Muscle layer of duodenum (tissue), 2 donors: ENCODE results near the gene NRP2.

ENCODE experiments used
- H3K27ac ChIP-seq: one replicate; pipeline ENCODE4 v1.7.0; 2013; ENCODE audit warnings: mild to moderate bottlenecking, low read length
- H3K27me3 ChIP-seq: one replicate; pipeline ENCODE4 v1.7.0; 2013; ENCODE audit warnings: low read depth, mild to moderate bottlenecking, control low read depth, low read length
- H3K36me3 ChIP-seq, 2 donors: one replicate each; pipeline ENCODE4 v1.7.0; 2013; ENCODE audit warnings: low read length in 2 of 2, control low read depth in 1 of 2, mild to moderate bottlenecking in 1 of 2; ENCODE audit not compliant: insufficient read depth in 2 of 2, control insufficient read depth in 1 of 2
- H3K4me1 ChIP-seq, 2 donors: one replicate each; pipeline ENCODE4 v1.7.0; 2013; ENCODE audit warnings: low read length in 2 of 2, mild to moderate bottlenecking in 2 of 2, control low read depth in 1 of 2, moderate library complexity in 1 of 2; ENCODE audit not compliant: insufficient read depth in 2 of 2, control insufficient read depth in 1 of 2
- H3K4me3 ChIP-seq, 2 donors: one replicate each; pipeline ENCODE4 v1.7.0; 2013; ENCODE audit warnings: low read length in 2 of 2, low read depth in 1 of 2, mild to moderate bottlenecking in 1 of 2
- H3K9me3 ChIP-seq, 2 donors: one replicate each; pipeline ENCODE4 v1.7.0; 2013; ENCODE audit warnings: low read length in 2 of 2, control low read depth in 1 of 2, mild to moderate bottlenecking in 1 of 2; ENCODE audit not compliant: control insufficient read depth in 1 of 2
- donor health status: healthy.

NRP2 gene

DNA sequence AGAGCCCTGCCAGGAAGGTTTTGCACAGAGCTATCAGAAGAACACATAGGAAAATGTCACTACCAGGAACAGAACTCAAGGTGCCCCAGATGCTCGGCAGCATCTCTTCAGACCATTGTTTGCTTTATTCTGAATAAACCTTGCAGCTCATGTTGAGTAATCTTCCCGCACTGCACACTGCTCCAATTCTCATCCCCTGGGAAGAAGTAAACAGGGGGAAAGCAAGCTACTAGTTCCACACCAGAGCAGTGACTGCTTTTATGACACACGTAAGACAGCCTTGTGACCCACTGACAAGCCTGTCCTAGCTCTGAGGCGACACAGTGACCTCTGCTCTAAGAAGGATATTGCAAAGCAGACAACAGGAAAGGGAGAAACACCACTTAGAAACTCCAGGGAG is 44.2 kb downstream of the NRP2 start:
- H3K36me3 ChIP-seq: peaks cover 44 to 49% of the 10 kb centered on the region in 2 donors
- no peaks in the 10 kb centered on the region for H3K27me3 ChIP-seq
- H3K4me3 ChIP-seq: no peak overlapping the region
- H3K27ac ChIP-seq: peak overlapping the region; percentile 71
- peaks cover 6 to 79% of the 10 kb centered on the region in 2 donors for H3K4me1 ChIP-seq
- no peaks in the 10 kb centered on the region for H3K9me3 ChIP-seq

DNA sequence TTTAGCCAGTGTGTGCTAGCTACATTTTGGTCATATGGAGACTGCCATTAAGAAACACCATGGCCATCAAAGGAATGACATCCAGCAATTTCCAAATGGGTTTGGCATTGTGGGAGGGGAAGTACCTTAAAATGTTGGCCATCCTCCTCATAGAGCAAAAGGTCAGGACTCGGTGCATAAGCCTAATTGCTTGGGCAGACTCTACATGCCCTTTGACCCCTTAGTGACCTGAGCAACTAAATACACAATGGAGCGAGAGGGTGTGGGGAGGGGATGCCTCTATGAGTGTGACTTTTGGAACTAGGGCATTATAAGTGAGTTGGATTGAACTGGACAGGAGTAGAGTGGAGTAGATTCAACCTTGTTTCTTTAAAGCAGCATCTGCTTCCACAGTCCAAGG is 44.9 kb downstream of the NRP2 start:
- H3K4me3 ChIP-seq: no peak overlapping the region
- H3K36me3 ChIP-seq: peaks cover 44 to 47% of the 10 kb centered on the region in 2 donors
- H3K4me1 ChIP-seq: peaks cover 11 to 77% of the 10 kb centered on the region in 2 donors
- H3K27ac ChIP-seq: peak overlapping the region; percentile 71
- H3K27me3 ChIP-seq: no peaks in the 10 kb centered on the region
- H3K9me3 ChIP-seq: no peaks in the 10 kb centered on the region

DNA sequence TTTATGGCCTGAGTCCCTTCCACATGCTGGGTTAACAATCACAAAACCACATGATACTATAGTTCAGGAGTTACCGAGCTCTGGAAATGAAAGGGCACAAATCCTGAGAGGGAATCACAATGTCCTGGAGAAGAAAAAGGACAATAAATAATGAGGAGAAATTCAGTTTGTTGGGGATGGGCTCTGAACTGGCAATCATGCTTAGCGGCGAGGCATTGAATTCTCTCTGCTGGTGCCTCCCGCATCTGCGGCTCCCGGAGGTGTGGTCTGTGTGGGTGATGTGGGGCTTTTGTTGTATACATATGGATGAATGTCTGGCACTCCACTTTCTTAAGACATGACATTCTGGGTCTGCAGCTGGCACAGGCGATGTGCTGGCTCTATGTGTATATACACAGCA is 46.1 kb downstream of the NRP2 start:
- Histone ChIP-seq H3K4me3 (no peak overlapping the region), H3K4me1 (peaks cover 11 to 81% of the 10 kb centered on the region in 2 donors), H3K27me3 (no peaks in the 10 kb centered on the region), H3K9me3 (no peaks in the 10 kb centered on the region), H3K27ac (peak overlapping the region; percentile 71), H3K36me3 (peaks cover 41 to 48% of the 10 kb centered on the region in 2 donors)

DNA sequence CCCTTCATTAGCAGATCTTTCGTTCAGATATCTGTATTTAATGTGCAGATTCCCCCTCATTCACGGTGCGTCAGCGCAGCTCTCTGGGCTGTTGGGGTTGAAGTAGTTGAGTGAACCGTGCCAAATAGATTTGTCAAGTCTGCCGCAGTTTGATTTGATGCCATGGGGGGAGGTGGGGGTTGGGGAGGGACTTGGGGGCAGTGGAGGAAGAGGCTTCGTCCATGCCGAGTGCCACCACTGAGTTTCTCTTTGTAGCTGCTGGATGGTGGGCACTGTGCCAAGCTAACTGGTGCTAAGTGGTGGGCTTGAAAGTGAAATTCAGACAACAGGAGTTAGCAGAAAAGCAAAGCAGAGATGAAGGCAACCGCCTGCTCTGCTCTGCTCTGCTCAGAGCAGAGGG is 47.9 kb downstream of the NRP2 start:
- Histone ChIP-seq H3K36me3 (peaks cover 33 to 37% of the 10 kb centered on the region in 2 donors), H3K4me1 (peaks cover 11 to 87% of the 10 kb centered on the region in 2 donors), H3K27me3 (no peaks in the 10 kb centered on the region), H3K4me3 (no peak overlapping the region), H3K27ac (peak overlapping the region; percentile 28), H3K9me3 (no peaks in the 10 kb centered on the region)

DNA sequence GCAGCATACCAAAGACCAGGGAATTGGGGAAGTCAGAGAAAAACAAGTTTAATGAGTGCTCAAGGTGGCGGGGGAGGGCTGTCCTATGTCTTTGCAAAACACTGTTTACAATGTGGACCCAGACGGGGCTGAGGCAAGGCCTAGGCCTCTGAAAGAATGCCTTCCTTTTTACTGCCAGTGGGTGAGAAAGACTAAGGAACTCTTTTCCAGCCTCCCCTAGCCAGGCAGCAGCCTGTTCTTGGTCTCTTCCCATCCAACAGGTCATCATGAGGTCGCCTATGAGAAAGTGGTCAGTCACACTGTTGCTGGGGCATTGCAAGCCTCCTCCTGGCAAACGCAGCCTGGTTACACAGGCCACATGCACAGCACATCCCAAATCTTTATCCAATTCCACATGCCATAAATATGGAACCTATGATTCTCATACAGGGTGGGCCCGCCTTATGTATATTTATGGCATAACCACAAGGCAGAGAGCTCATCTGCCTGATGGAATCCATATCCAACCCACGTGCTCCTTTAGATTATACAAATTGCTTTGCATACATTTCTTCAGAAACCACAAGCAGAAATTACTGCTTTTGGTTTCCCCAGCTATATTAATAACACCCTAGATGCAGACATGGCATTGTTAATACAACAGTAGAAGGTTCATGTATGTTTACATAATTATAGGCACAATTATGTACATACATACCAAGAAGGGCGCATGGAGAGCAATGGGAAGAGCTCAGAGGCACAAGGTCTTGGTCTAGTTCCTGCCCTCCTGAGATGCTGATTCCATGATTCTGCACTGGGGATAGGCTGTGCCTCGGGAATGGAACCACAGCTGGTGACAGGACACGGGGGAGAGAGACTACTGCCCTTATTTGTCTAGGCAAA is 48.6 kb downstream of the NRP2 start:
- H3K4me1 ChIP-seq: peaks cover 11 to 80% of the 10 kb centered on the region in 2 donors
- no peaks in the 10 kb centered on the region for H3K27me3 ChIP-seq
- H3K4me3 ChIP-seq: no peak overlapping the region
- peak overlapping the region; percentile 46 for H3K27ac ChIP-seq
- H3K36me3 ChIP-seq: peaks cover 25 to 31% of the 10 kb centered on the region in 2 donors
- no peaks in the 10 kb centered on the region for H3K9me3 ChIP-seq

DNA sequence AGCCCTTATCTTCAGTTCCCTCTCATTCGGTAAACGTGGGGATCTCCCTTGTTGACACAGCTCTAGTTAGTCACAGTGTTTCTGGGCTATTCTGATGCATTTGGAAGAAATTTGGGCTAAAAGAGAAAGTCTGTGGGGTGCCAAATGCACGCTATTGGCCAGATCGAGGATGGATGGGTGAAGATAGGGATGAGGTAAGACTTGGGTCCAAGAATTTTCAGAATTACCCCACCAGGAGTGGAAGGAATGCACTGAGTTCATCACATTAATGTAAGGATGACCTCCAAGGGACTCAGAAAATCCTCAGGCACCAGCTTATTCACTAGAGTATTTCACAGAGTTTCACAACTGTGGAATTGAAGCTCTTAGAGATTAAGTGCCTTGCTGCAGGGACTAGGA is 49.3 kb downstream of the NRP2 start:
- Histone ChIP-seq H3K9me3 (no peaks in the 10 kb centered on the region), H3K4me1 (peaks cover 11 to 77% of the 10 kb centered on the region in 2 donors), H3K36me3 (peaks cover 23 to 28% of the 10 kb centered on the region in 2 donors), H3K27me3 (no peaks in the 10 kb centered on the region), H3K27ac (peak overlapping the region; percentile 46), H3K4me3 (no peak overlapping the region)

DNA sequence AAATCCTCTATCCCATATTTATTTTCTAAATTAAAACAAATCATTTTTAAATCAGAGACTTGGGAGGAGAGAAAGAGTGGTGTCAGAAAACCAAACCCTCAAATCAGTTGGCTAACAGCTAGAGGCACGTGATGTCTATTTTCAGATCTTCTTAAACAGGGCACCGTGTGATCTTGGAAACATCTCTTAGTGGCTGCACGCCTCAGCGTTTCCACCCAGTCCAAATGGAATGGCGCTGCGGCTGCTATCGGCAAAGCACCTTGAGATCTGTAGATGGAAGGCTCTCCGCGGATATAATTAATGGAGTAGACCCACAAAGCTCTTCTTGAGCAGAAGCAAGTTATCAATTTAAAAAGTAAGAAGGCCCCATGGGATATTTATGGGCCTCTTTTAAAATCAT is 50.0 kb downstream of the NRP2 start:
- Histone ChIP-seq H3K4me3 (no peak overlapping the region), H3K36me3 (peaks cover 18 to 29% of the 10 kb centered on the region in 2 donors), H3K27ac (peak overlapping the region; percentile 27), H3K27me3 (no peaks in the 10 kb centered on the region), H3K9me3 (no peaks in the 10 kb centered on the region), H3K4me1 (peaks cover 8 to 78% of the 10 kb centered on the region in 2 donors)

DNA sequence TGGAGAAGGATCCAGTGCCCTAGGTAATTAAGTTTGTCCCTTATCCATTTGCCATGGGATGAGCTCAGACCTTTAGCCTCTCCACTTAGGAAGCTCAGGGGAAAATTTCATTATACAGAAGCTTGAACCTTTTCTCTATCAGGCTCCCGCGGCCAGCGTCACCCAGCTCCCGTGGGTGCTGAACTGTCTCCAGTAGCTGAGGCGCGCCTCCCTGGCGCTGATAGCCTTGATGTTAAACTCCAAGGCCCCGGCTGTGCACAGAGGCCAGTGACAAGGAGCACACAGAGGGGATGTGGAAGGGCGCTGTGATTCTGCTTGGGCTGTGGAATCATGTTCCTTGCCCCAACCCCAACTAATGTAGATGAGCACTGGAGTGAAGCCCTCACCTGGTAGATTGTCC is 50.8 kb downstream of the NRP2 start:
- peaks cover 7 to 76% of the 10 kb centered on the region in 2 donors for H3K4me1 ChIP-seq
- no peaks in the 10 kb centered on the region for H3K27me3 ChIP-seq
- H3K27ac ChIP-seq: peak overlapping the region; percentile 55
- H3K9me3 ChIP-seq: no peaks in the 10 kb centered on the region
- H3K4me3 ChIP-seq: peak overlapping the region in 1 of 2 donors; percentile 23
- H3K36me3 ChIP-seq: peaks cover 10 to 32% of the 10 kb centered on the region in 2 donors

DNA sequence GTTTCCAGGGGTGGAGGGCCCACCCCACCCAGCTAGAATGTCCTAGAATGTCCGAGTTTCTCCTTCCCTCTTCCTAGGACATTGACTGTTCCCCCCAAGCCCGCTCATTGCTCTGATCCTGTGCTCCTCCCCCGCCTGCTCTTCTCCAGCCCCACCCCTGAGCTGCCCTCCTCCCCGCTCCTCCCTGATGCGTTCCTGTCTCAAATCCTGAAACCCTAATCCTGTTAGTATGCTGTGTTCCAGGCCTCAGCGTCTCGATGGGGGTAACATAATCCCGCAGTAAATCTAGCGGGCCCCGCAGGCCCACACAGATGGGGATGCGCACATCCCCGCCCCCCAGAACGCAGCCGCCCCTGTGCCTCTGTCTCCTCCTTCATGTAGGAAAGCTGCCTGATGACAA is 51.3 kb downstream of the NRP2 start:
- Histone ChIP-seq H3K4me3 (peak overlapping the region in 1 of 2 donors; percentile 23), H3K4me1 (peaks cover 7 to 70% of the 10 kb centered on the region in 2 donors), H3K27me3 (no peaks in the 10 kb centered on the region), H3K27ac (peak overlapping the region; percentile 55), H3K36me3 (peaks cover 11 to 32% of the 10 kb centered on the region in 2 donors), H3K9me3 (no peaks in the 10 kb centered on the region)

DNA sequence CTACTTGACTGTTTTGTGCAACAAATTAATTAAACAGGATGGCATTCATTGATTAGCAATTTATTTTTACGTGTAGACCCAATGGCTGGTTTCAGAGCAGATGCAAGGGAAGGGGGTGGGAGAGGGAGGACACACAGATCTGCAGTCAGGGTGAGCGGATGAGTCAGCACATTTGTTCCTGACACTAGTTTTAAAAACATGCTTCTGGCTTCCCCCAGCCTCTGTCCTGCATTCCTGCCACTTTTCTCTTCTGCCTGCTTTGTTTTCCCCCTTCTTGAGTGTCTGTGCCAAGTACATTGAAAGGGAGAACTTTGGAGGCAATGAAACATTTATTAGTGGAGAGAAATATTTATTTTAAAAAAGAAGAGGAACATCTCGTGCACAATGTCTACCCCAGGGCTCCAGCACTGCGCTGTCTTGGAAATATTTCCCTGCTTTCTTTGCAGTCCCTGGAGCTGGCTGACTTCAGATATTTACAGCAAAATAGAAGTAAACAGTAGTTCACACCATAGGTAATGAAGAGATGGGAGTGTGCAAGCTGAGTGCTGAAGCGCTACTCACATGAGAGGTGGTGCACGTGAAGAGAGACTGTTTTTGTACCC is 52.2 kb downstream of the NRP2 start:
- H3K27me3 ChIP-seq: no peaks in the 10 kb centered on the region
- H3K4me3 ChIP-seq: no peak overlapping the region
- peak overlapping the region; percentile 14 for H3K27ac ChIP-seq
- H3K36me3 ChIP-seq: peaks cover 11 to 40% of the 10 kb centered on the region in 2 donors
- no peaks in the 10 kb centered on the region for H3K9me3 ChIP-seq
- H3K4me1 ChIP-seq: peaks cover 7 to 61% of the 10 kb centered on the region in 2 donors

DNA sequence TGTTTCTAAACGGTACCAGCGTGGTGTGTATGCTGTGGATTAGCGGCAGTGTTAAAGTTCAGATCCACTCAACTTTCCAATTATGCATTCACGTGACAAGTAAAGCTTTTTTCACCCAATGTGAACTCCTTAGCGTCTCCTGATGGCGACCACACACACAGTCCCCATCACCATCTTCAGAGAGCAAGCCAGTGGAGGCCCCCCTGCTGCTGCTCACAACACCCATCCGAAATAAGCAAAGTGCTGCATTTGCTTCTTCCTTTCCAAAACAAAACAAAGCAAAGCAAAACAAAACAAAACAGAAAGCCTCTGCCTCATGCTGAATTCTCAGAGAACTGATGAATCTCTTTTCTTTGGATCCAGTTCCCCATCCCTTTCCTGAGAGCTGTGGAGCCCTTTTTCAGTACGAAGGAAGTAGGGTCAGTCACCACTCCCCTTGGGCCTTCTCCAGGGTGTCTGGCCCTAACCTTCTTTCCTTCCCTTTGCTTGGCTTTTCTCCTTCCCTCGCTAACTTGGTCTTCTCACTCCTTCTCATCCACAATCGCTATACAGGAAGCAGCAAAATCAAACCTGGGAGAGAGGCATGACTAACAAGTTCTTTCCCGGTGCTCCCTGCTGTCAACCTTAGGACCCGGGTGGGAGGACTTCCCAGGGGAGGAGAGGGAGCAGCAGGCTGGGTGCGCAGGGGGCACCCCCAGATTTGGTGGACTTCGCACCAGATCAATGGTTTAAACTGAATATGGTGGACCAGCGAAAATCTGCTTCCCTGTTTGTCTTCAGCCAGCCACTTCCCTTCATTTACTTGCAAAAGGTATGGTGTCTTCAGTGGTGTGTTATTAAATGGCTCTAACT is 56.0 kb downstream of the NRP2 start:
- Histone ChIP-seq H3K27me3 (no peaks in the 10 kb centered on the region), H3K27ac (no peak overlapping the region), H3K4me1 (peaks cover 0 to 26% of the 10 kb centered on the region in 2 donors), H3K36me3 (peaks cover 31 to 70% of the 10 kb centered on the region in 2 donors), H3K9me3 (no peaks in the 10 kb centered on the region), H3K4me3 (no peak overlapping the region)
